Keratinocyte (primary cell): ENCODE data around the gene CADM2.
"Not testable (repeated sequence)": the region's sequence is repeated elsewhere in the genome, so short reads cannot be mapped to it uniquely, and the experiment has no call there.

Experiments used
- CTCF ChIP-seq, 3 experiments: IDR thresholded peaks in 1 of 3; conservative IDR thresholded peaks in 1 of 3; optimal IDR thresholded peaks in 1 of 3; 2 replicates in 2 of 3; 3 replicates in 1 of 3; pipeline versions ENCODE3 to v1.5.1; 2011; ENCODE audit warnings: low read length in 3 of 3, mild to moderate bottlenecking in 3 of 3, moderate library complexity in 2 of 3, control low read depth in 1 of 3, inconsistent platforms in 1 of 3; ENCODE audit not compliant: insufficient read depth in 2 of 3; ENCODE audit errors: extremely low read depth in 1 of 3
- EZH2 ChIP-seq: IDR thresholded peaks from one replicate; pipeline ENCODE4 v1.6.1; 2012; ENCODE audit warnings: inconsistent platforms, mild to moderate bottlenecking, low read length, moderate library complexity

- TF ChIP-seq CTCF (optimal IDR thresholded peaks at IDR 0.05 in 1 of 3, IDR thresholded peaks at IDR 0.05 in 1 of 3, conservative IDR thresholded peaks at IDR 0.05 in 1 of 3; ENCODE audit: extremely low read depth in 1 of 3, insufficient read depth in 2 of 3, low read length in 3 of 3); EZH2: not testable (repeated sequence)
Observed at GRCh38 chr3:85504129-85504784, 545.5 kb downstream of the CADM2 start.
